T-helper 1 cell (primary cell): ENCODE measurements around the gene DIP2A.
"Not testable (repeated sequence)": the region's sequence is repeated elsewhere in the genome, so short reads cannot be mapped to it uniquely, and the experiment has no call there.

Experiments used
- DNase-seq, 5 donors: peaks; one replicate each; pipeline ENCODE4 v3.0.0-alpha.2; 2012 to 2020

Gene DIP2A

DNA sequence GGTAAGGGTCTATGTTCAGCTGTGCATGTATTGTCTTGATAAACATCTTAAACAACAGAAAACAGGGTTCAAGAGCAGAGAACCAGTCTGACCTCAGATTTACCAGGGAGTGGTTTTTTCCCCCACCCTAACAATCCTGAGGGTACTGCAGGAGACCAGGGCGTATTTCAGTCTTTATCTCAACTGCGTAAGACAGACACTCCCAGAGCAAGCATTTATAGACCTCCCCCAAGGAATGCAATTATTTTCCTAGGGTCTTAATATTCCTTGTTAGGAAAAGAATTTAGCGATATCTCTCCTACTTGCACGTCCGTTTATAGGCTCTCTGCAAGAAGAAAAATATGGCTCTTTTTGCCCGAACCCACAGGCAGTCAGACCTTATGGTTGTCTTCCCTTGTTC is 9.8 kb upstream of the DIP2A start:
- DNase-seq, result not testable (repeated sequence)

DNA sequence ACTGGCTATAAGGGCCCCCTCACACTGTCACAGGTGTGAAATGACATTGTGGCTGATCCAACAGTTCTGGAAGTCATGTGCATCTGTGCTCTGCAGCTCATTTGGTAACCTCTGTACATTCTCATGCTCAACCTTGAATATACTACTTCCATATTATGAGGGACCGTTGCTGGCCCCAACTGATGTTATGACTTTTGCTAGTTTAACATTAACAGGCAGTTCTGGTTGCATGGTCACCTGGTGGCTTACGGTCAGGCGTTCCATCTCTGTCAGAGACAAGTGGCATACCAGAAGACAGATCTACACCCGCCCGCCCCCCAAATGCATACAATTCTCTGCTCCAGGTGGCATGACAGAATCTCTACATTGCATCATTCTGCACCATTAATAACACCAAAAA is 6.0 kb upstream of the DIP2A start:
- DNase-seq, result no peak

DNA sequence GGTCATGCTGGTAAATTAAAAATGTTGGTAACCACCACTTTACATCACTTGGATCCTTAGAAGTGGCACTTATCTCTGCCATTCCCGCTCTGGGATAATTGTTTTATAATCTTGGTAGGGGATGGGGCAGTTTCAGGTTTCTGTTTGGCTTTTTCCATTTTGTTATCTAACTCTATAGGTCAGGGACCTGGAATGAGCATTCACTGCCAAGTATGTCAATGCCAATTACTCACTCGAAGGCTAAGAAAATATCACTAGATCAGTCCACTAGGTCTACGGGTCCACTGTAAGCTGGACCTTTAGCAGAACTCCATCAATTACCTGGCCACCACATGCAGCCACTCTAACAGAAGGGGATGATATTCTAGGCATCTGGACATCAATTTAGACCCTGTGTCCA is 4.5 kb upstream of the DIP2A start:
- no peak for DNase-seq

DNA sequence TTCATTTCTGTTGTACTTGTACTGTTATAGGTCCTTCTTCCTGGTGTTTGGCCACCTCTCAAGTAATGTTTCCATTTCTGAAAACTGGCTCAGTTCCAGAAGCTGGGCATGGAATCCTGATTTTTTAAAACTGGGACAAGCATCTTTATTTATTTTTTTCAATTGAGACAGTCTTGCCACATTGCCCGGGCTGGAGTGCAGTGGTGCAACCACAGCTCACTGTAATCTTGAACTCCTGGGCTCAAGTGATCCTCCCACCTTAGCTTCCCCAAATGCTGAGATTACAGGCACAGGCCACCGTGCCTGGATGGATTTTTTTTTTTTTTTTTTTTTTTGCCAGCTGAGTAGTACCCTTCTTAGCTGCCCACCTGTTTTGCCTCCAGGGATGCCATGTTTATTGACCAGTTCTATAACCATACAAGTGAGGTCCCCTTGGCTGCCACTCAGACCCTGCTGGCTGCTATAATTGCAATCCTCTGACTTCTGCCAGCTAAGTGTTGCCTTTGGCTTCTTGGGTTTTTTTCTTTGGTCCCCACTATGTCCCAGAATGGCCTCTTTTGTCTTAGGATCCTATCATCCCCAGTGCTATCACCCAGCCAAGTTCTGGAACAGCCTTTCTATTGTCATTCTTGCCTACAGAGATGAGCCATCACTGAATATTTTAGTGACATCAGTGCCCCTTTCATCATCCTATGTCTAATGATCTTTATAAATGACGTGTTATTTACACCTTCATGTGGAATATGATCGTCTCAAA is 3.9 kb upstream of the DIP2A start:
- DNase-seq, result no peak

DNA sequence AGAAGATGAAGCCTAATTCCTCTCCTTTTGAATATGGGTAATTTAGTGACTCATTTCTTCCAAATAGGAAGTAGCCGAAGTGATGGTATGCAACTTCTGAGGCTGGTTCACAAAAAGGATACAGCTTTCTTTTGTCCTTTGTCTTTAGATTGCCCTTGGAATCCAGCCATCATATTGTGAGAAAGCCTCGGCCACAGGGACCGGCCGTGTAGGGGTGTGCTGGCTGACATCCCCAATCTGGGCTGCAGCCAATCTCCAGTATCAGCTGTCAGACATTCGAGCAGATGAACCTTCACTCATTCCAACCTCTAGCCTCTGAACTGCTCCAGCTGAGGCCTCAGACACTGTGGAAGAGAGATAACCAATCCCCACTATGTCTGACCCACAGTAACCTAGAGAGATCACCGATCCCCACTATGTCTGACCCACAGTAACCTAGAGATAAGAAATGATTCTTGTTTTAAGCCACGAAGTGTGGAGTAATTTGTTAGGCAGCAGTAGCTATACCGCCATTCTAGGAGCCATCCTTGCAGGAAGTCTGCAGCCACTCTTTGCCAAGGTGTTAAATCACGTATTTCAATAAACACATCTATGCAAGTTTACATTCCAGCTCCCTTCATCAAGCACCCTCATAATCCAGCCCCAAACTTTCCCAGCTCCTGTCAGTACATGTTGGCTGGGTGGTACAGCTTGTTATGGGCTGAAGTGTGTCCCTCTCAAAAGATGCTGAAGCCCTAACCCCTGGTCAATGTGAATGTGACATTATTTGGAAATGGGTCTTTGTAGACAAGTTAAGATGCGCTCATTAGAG is 2.9 kb upstream of the DIP2A start:
- no peak for DNase-seq

DNA sequence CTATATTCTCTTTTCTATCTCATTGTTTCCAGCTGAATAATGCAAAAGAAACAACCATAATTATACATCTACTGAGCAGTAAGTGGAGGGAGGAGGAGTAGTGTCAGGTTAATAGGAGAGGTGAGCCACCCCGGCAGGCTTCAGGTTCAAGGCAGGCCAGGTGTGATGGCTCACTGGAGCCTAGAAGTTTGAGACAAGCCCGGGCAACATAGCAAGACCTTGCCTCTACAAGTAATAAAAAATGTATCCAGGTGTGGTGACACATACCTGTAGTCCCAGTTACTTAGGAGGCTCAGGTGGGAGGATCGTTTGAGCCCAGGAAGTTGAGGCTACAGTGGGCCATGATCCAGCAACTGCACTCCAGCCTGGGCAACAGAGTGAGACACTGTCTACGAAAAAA is 1.9 kb upstream of the DIP2A start:
- no peak for DNase-seq

DNA sequence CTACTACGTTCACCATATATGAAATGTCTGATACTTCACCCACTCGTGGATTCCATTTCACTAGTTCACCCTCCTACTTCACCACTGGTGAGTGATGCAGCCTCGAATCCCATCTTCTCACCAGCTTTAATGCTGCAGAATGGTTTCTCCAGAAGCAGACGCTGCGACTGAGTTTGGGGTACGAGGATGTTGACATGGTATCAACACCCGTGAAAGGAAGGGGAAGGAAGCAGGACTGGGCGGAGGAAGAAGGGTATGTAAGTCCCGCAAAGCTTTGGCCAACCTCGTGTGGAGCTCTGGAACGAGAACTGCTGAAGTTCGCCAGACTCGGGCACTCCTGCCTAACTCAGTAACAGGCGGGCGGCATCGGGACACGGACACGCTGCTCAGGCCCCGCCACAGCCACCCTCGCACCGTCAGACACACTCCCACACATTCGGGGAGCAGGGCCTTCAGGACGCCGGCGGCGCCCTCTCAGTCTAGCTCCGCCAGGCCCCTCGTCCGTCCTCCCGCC is 833 bp upstream of the DIP2A start:
- DNase-seq, result peak in 2 of 5 donors; percentile 13 to 48

DNA sequence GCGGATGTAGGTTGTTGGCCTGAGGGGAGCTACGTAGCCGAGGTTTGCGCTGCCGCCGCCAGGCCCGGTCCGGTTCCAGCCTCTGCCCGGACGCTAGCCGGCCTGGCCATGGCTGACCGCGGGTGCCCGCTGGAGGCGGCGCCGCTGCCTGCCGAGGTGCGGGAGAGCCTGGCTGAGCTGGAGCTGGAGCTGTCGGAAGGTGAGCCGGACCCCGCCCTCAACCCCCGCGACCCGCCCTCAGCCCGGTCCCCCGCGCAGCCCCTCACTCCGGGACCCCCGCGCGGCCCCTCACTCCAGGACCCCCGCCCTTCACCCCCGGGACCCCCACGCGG is 299 bp downstream of the DIP2A start:
- DNase-seq, result no peak

DNA sequence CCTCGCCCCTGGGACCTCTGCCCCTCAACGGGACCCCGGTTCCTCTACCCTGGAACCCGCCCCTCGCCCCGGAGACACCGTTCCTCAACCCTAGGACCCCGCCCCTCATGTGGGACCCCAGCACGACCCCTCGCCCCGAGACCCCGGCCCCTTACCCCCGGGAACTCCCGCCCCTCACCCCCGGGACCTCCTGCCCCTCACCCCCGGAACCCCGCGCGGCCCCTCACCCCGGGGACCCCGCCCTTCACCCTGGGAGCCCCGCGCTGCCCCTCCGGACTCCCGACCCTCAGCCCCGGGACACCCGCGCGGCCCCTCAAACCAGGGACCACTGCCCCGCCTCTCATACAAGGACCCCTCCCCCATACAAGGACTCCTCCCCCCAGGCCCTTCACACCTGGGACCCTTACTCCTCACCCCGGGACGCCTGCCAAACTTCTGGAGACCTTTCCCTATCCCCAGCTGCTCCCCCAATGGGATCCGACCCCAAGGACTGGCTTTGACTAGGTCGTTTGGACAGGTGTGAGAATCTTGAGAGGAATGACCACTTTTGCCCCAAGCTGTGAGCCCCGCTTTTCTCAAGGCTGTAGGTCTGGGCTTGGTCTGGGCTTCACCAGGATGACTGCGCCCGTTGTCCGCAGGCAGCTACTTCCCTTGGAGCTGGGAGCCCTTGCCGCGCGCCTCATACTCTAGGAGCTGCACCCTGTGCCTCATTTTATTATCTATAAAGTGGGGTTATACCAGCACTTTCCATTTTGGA is 843 bp downstream of the DIP2A start:
- DNase-seq, result peak in 2 of 5 donors; percentile 6

DNA sequence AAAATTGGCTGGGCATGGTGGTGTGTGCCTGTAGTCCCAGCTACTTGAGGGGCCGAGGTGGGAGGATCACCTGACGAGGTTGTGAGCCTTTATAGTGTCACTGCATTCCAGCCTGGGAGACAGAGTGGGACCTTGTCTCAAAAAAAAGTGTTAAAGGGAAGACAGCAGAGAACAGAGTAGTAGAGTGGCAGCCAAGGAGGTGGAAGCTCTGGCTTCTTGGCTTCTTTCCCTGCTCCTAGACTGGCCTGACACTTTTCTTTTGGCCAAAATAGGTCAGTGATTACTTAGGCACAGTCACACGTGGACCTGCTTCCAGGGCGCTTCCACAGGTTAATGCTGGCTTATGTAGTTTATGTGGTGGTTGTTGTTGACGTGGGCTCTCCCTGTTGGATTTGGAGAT is 3.2 kb downstream of the DIP2A start:
- DNase-seq, result no peak

DNA sequence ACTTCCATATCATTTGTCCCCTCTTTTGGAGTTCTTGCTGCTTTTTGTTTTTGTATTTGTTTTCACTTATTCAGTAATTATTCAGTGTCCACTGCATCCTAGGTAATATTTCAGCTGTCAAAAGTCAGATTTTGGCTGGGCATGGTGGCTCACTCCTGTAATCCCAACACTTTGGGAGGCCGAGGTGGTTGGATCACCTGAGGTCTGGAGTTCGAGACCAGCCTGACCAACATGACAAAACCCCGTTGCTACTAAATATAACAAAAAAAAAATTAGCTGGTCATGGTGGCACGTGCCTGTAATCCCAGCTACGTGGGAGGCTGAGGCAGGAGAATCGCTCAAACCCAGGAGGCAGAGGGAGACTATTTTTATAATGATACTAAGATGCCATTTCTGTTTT is 6.5 kb downstream of the DIP2A start:
- DNase-seq, result not testable (repeated sequence)

DNA sequence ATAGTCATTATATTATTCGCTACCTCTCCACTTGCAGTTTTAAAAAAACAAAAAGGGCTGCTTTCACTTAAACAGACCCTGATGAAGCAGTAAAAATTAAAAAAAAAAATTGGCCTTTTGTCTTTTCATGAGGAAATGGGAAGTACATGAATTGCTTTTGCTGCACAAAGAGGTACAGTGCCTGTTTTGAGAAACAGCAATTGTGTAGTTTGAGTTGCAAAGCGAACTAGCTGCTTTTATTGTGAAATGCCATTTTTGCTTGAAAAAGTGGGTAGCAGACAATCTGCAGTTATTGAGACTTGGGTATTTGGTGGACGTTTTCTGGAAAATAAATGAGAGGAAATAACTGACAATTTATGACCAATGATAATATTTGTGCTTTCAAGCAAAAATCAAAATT is 7.0 kb downstream of the DIP2A start:
- no peak for DNase-seq

DNA sequence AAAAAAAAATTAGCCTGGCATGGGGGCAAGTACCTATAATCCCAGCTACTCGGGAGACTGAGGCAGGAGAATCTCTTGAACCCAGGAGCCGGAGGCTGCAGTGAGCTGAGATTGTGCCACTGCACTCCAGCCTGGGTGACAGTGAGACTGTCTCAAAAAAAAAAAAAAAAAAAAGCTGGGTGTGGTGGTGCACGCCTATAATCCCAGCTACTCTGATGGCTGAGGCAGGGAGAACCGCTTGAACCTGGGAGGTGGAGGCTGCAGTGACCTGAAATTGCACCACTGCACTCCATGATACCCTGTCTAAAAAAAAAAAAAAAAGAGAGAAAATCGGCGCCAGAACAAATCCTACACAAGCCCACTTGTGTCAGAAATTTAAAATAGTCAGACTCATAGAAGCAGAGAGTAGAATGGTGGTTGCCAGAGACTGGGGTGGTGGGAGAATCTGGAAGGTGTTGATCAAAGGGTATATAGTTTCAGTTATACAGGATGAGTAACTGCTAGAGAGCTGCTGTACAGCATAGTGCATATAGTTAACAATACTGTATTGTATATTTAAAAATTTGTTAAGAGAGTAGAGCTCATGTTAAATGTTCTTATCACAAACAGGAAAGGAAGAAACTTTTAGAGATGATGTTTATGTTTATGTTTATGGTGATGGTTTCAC is 9.6 kb downstream of the DIP2A start:
- DNase-seq, result no peak

DNA sequence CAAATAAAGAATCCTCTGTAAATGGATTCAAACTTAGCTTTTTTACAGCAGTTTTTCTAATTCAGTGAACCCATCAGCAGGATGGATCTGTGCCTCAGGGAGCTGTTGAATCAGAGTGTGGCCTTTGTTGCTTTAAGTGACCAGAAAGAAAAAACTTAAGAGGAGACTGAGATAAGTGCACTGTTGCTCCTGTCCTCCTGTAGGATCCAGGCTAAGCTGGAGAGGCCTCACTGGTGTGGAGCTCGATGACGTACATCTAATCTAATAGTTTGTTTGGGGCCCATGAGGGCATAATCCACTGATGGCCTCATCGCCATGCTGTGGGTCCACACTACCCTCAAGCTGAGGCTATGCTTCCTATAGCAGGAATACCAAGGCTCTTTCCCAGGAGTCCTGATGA is 10.6 kb downstream of the DIP2A start:
- DNase-seq, result no peak

DNA sequence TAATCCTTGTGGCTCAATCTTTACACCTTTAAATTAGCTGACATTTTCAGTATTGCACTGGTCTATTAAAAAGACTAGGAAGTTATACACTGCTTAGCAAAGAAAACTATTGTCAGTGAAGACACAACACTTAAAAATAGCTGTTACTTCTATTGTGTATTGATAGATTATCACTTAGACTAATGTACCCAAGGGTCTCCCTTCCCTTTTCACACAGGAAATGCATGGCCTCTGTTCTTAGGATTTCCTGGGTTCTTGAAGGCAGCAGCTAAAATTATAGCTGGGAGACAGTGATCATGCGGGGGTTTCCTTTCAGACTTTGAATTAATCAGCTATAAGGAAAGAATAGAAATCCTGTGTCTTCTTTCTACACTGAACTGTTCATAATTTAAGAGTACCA is 12.8 kb downstream of the DIP2A start:
- no peak for DNase-seq

DNA sequence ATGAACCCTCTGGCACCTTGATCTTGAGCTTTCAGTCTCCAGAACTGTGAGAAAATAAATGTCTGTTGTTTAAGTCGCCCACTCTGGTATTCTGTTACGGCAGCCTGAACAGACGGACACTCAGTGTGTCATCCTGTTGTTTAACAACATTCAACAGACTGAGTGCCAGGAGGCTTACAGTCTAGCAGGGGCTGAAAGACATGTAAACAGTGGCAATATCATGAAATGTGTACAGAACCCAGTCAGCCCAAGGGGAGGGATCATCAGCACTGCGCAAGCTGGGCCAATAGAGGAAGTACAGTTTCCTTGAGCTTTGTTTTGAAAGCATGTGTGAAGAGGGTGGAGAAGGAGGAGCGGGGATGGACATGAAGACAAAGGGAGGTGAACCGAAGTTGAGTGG is 13.6 kb downstream of the DIP2A start:
- no peak for DNase-seq

DNA sequence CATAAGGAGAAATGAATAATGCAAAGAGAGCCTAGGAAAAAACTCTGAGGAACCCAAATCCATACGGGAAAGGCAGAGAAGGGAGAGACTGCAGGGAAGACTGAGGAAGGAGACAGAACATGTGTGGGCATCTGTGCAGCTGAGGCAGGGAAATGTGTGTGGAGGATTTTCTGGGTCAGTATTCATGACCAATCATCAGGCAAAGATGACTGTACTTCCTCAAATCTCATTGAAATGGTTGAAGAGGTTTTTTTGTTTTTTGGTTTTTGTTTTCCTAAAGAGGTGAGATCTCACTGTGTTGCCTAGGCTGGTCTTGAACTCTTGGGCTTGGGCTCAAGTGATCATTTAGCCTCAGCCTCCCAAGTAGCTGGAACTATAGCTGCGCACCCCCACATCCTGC is 15.7 kb downstream of the DIP2A start:
- no peak for DNase-seq

DNA sequence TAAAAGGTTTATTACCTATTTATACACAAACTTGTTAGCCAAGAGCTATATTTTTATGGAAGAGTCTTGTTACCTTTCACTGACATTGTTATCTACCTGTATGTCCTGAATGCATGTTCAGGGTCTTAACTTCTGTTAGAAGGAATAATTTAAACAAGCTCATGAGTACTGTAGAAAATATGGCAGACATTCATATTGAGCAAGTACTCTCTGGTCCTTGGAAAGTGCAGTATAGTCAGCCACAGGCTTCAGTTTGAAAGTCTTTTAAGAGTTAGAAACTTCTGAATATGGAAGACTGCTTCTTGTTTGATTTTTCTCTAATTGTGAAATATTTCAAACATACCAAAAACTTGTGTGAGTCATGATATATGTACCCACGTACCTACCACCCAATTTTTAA is 16.6 kb downstream of the DIP2A start:
- no peak for DNase-seq

DNA sequence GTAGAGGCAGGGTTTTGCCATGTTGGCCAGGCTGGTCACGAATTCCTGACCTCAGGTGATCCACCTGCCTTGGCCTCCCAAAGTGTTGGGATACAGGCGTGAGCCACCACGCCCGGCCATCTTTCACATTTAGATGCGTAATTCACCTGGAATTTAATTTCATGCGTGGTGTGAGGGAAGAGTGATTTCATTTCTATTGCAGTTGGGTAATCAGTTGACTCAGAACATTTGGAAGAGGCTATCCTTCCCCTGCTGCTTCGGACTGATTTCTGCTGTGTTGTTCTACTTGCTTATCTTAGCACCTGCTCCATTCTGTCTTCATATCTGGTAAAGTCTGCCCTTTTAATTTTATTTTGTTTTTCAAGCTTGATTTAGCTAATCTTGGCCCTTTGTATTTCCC is 19.1 kb downstream of the DIP2A start:
- DNase-seq, result no peak

DNA sequence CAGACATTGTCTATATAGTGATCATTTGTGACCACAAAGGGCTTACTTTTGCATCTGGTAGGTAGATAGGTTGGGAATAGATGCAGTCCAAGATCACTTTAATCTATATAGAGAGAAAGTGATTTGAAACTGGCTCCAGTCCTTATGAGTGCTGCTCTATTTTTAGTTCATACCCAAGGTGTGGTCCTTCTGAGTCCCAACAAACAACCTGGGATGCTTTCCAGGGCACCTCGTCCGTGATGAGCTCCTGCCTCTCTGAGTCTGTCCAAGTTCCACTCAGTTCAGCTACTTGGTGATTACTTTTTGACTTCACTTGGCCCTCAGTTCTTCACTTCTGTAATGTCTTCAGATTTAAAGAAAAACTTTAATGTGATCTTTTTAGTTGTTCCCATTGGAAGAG is 20.2 kb downstream of the DIP2A start:
- no peak for DNase-seq

DNA sequence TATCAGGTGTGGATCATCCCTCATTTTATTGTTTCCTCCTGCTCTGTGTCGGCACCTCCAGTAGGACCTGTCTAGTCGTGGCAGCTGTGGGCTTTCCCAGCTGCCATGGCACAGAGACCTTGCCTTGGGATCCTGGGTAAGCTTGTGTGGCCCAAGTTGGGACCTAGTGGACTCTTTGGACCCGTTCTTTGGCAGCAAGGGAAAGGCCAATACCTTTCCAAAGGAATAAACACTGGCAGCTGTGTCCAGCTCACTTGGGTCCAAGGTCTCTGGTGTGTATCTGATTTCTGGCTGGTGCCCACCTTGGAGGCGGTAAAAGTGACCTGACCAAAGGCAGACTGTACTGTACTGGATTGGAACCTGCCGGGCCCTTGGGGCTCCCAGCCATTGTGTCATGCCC is 21.8 kb downstream of the DIP2A start:
- no peak for DNase-seq

DNA sequence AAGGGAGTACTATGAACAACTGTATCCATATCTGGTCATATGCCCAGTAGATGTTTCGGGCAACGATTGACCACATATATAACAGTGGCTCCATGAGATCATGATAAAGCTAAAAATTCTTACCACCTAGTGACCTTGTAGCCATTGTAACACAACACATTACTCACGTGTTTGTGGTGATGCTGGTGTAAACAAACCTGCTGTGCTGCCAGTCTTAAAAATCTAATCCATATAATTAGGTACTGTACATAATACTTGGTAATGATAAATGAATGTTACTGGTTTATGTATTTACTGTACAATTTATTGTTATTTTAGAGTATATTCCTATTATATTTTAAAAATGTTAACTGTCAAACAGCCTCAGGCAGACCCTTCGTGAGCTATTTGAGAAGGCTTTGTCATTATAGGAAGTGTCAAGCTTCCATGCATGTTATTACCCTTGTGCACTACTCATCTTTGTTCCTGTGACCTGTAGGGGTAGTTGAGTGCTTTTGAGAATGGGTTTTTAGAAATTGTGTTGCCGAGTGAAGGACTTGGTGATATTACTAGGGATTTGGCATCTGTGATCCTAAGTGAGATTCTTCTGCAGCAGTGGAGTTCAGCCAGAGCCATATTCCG is 23.6 kb downstream of the DIP2A start:
- no peak for DNase-seq

DNA sequence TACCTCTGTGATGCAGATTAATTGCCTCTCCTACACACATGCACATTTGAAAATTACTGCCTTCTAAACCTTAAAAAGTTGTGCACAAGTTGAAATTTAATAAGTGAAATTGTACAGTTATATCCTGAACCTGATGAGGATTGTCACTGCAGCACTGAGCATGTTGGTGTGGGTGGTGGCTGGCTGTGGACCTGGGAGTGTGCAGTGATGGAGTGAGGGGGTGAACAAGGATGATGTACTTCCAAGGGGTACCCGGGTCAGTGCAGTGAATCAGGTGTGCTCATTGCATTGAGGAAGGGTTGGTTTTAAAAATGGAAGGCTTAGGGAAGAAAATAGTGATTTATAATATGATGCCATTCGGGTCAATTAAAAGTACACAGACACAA is 24.1 kb downstream of the DIP2A start:
- no peak for DNase-seq
